Cardiac muscle cell (in vitro differentiated cells and primary cell): ENCODE measurements around the gene UBASH3B. TPM values are rescaled to one million over a fixed set of nuclear protein-coding genes. Genes with fewer than 3 reads are reported as not detected.

Source experiments
- DNase-seq, 2 donors: peaks; one replicate each; pipeline versions ENCODE4 v3.0.0 to v3.0.0-alpha.2; 2010 to 2017; ENCODE audit warnings: low read depth in 1 of 2, low spot score in 1 of 2
- H3K27ac ChIP-seq: fragments of 200-600 bp; sonication (generic); 2 replicates; pipeline ENCODE4 v1.5.1; 2016
- H3K27me3 ChIP-seq: fragments of 200-600 bp; sonication (generic); 2 replicates; pipeline ENCODE4 v1.6.0; 2016; ENCODE audit warnings: control low read depth
- H3K36me3 ChIP-seq: fragments of 200-600 bp; sonication (generic); 2 replicates; pipeline ENCODE4 v1.5.1; 2016; ENCODE audit warnings: control low read depth
- H3K4me1 ChIP-seq: fragments of 200-600 bp; sonication (generic); 2 replicates; pipeline ENCODE4 v1.8.1; 2017; ENCODE audit warnings: low read depth, mild to moderate bottlenecking, mixed run types
- H3K4me3 ChIP-seq: fragments of 200-600 bp; sonication (generic); 2 replicates; pipeline ENCODE4 v1.5.1; 2016; ENCODE audit warnings: mild to moderate bottlenecking
- H3K9me3 ChIP-seq: fragments of 200-600 bp; sonication (generic); 2 replicates; pipeline ENCODE4 v1.5.1; 2017; ENCODE audit warnings: low read depth, mild to moderate bottlenecking, control low read depth
- CTCF ChIP-seq: IDR thresholded peaks from 2 replicates; pipeline ENCODE4 v1.5.1; 2012; ENCODE audit warnings: low read depth, mild to moderate bottlenecking, low read length
- polyA plus RNA-seq: library from polyadenylated mRNA; unstranded; fragments of >200 nt; fragmentation: Nextera tagmentation; extraction: Ambion mirVana; gene quantifications from 2 replicates; pipeline ENCODE4 v1.2.1, GENCODE V29; 2016
- total RNA-seq: library from RNA; depleted of rRNA; stranded (reverse); fragments of >200 nt; gene quantifications from 2 replicates; pipeline ENCODE4 v1.2.3, GENCODE V29; 2016

Gene UBASH3B
- total and polyA plus RNA-seq, 2 experiments from 2014 or later: 2.7 TPM; not detected in 1

DNA sequence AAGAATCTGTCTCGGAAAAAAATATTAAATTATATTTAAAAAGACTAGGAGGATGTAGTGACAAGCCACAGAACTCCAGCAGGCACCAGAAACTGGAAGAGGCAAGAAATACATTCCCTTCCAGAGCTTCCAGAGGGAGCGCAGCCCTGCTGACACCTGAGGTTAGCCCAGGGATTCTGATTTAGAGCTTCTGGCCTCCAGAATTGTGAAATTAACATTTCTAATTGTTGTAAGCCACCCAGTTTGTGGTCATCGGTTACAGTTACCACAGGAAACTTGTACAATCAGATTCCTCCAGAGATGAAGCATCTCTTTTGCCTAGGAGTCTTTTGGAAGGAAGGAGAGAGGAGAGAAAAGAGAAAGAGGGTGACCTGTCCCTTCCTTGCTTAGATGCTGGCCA, 6.4 kb upstream of the UBASH3B start:
- H3K27ac ChIP-seq: no peak overlapping the region
- peak in 1 of 2 donors; percentile 67 for DNase-seq

DNA sequence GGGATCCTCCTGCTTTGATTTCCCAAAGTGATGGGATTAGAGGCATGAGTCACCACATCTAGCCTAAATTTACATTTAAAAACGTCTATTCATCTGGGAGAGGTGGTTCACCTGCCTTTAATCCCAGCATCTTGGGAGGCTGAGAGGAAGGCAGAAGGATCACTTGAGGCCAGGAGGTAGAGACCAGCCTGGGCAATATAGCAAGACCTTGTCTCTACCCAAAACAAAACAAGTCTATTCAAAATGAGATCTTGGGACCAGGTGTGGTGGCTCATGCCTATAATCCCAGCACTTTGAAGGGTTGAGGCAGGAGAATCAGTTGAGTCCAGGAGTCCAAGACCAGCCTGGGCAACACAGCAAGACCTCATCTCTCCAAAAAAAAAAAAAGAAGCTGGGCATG, 4.9 kb upstream of the UBASH3B start:
- no peak overlapping the region for H3K27ac ChIP-seq
- no peaks in the 10 kb centered on the region for H3K9me3 ChIP-seq
- no peaks in the 10 kb centered on the region for H3K36me3 ChIP-seq
- no peaks in the 10 kb centered on the region for H3K4me1 ChIP-seq
- peaks cover 35% of the 10 kb centered on the region for H3K27me3 ChIP-seq
- TF ChIP-seq CTCF: no peak
- no peak for DNase-seq
- H3K4me3 ChIP-seq: no peak overlapping the region

More for the DNA sequence above, 6.4 kb upstream of the UBASH3B start:
- no peak for TF ChIP-seq CTCF
- Histone ChIP-seq H3K4me3 (no peak overlapping the region), H3K27me3 (peaks cover 23% of the 10 kb centered on the region), H3K36me3 (no peaks in the 10 kb centered on the region), H3K4me1 (no peaks in the 10 kb centered on the region), H3K9me3 (no peaks in the 10 kb centered on the region)

GRCh38 chr11:122652495-122652894, 3.0 kb upstream of the UBASH3B start:
- no peak overlapping the region for H3K27ac ChIP-seq
- no peaks in the 10 kb centered on the region for H3K9me3 ChIP-seq
- no peaks in the 10 kb centered on the region for H3K36me3 ChIP-seq
- no peaks in the 10 kb centered on the region for H3K4me1 ChIP-seq
- H3K4me3 ChIP-seq: no peak overlapping the region
- TF ChIP-seq CTCF: no peak
- no peak for DNase-seq
- H3K27me3 ChIP-seq: peaks cover 45% of the 10 kb centered on the region

GRCh38 chr11:122653916-122654585, 1.5 kb upstream of the UBASH3B start:
- peak; percentile 42 for TF ChIP-seq CTCF
- H3K27me3 ChIP-seq: peaks cover 45% of the 10 kb centered on the region
- no peak overlapping the region for H3K4me3 ChIP-seq
- DNase-seq: peak in 1 of 2 donors; percentile 76
- H3K36me3 ChIP-seq: no peaks in the 10 kb centered on the region
- no peaks in the 10 kb centered on the region for H3K4me1 ChIP-seq
- no peak overlapping the region for H3K27ac ChIP-seq
- H3K9me3 ChIP-seq: no peaks in the 10 kb centered on the region

GRCh38 chr11:122656073-122656630, 630 bp downstream of the UBASH3B start:
- no peak overlapping the region for H3K27ac ChIP-seq

More at GRCh38 chr11:122656073-122656630, 630 bp downstream of the UBASH3B start:
- Histone ChIP-seq H3K4me3 (peak overlapping the region; percentile 74), H3K4me1 (peaks cover 13% of the 10 kb centered on the region), H3K9me3 (no peaks in the 10 kb centered on the region), H3K27me3 (peaks cover 45% of the 10 kb centered on the region), H3K36me3 (no peaks in the 10 kb centered on the region)
- DNase-seq: peak; percentile 63 to 74
- no peak for TF ChIP-seq CTCF
